ENCODE data around the gene CRADD.

- TF ChIP-seq POLR2A (IDR thresholded peaks at IDR 0.05) (no peak), CTCF (IDR thresholded peaks at IDR 0.05) (no peak)
Observed at GRCh38 chr12:93870020-93870795, 193.0 kb downstream of the CRADD start.

All from thyroid gland (tissue), 4 donors.